ENCODE results near the gene ARL10. TPM values are rescaled to one million over a fixed set of nuclear protein-coding genes. Genes with fewer than 3 reads are reported as not detected.

ARL10 gene
- total RNA-seq, 2 donors from 2014 or later: 10.2 to 11.4 TPM

DNA sequence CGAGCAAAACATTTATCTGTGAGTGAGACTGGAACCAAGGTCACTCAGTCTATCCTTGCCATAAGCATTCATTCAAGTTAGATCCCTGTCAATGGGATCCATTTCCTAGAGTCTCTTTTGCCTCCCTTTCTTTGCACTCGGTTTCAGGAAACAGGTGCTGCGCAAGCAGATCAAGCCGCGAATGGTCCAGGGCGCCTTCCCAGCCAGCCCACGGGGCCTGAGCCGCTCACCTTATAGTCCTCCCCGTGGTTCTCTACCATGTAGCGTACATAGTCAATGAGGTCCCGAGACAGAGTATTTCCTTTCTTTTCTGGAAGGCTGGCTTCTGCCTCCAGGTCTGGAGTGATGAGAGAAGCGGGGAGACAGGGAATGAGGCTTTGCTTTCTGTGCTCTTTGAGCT lies 19.7 kb downstream of the ARL10 start:
- no peak overlapping the region for H3K4me3 Mint-ChIP-seq
- no peak overlapping the region for H3K9ac ChIP-seq (ENCODE audit: extremely low read depth, low read length, poor library complexity, severe bottlenecking)
- H3K4me3 ChIP-seq (ENCODE audit: low read length): no peak overlapping the region
- 95 to 96% methylated on average over 10 to 12 of the region's 12 CpGs for WGBS, 2 experiments (ENCODE audit: insufficient coverage in 1 of 2, insufficient read length in 1 of 2)
- H3K9me3 Mint-ChIP-seq: no peaks in the 10 kb centered on the region
- no peak overlapping the region for H3K27ac Mint-ChIP-seq
- H3K27me3 Mint-ChIP-seq (ENCODE audit: insufficient read depth): no peaks in the 10 kb centered on the region
- peaks cover 52% of the 10 kb centered on the region for H3K36me3 ChIP-seq (ENCODE audit: control insufficient read depth, insufficient read depth, low read length)
- no peak overlapping the region for H3K27ac ChIP-seq (ENCODE audit: low read depth, low read length)
- H3K9me3 ChIP-seq (ENCODE audit: control insufficient read depth, low read length): no peaks in the 10 kb centered on the region
- no peak for DNase-seq
- H3K27me3 ChIP-seq (ENCODE audit: control insufficient read depth, insufficient read depth, low read length, poor library complexity, severe bottlenecking): no peaks in the 10 kb centered on the region
- H3K4me1 Mint-ChIP-seq: peaks cover 12% of the 10 kb centered on the region
- peaks cover 46% of the 10 kb centered on the region for H3K36me3 Mint-ChIP-seq (ENCODE audit: low read depth)
- TF ChIP-seq, protein P1, sequence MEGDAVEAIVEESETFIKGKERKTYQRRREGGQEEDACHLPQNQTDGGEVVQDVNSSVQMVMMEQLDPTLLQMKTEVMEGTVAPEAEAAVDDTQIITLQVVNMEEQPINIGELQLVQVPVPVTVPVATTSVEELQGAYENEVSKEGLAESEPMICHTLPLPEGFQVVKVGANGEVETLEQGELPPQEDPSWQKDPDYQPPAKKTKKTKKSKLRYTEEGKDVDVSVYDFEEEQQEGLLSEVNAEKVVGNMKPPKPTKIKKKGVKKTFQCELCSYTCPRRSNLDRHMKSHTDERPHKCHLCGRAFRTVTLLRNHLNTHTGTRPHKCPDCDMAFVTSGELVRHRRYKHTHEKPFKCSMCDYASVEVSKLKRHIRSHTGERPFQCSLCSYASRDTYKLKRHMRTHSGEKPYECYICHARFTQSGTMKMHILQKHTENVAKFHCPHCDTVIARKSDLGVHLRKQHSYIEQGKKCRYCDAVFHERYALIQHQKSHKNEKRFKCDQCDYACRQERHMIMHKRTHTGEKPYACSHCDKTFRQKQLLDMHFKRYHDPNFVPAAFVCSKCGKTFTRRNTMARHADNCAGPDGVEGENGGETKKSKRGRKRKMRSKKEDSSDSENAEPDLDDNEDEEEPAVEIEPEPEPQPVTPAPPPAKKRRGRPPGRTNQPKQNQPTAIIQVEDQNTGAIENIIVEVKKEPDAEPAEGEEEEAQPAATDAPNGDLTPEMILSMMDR (conservative IDR thresholded peaks at IDR 0.05): no peak
- peaks cover 6% of the 10 kb centered on the region for H3K4me1 ChIP-seq (ENCODE audit: control insufficient read depth, insufficient read depth, low read length)

DNA sequence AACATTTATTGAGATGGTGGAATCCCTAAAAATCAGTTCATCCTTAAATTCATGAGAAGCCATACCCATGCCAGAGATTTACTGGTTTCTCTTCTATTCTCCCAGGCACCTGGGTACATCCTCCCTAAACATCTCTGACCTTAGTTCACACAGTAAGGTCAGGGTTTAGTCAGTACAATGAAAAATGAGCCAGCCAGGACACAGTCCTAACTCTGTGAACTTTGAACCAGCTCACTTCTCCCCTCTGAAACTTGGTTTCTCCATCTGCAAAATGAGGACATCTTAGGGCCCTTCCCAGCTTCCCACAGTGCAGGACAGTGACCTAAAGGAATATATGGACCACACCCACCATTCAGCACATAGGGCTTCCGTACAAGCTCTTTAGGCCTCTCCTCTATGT lies 21.2 kb downstream of the ARL10 start:
- TF ChIP-seq, protein P1 (conservative IDR thresholded peaks at IDR 0.05): no peak
- no peak overlapping the region for H3K9ac ChIP-seq (ENCODE audit: extremely low read depth, low read length, poor library complexity, severe bottlenecking)
- no peak overlapping the region for H3K27ac Mint-ChIP-seq
- H3K4me1 Mint-ChIP-seq: peaks cover 12% of the 10 kb centered on the region
- H3K4me3 Mint-ChIP-seq: peak overlapping the region; percentile 87
- no peak overlapping the region for H3K4me3 ChIP-seq (ENCODE audit: low read length)
- H3K27me3 ChIP-seq (ENCODE audit: control insufficient read depth, insufficient read depth, low read length, poor library complexity, severe bottlenecking): no peaks in the 10 kb centered on the region
- WGBS, 2 experiments (ENCODE audit: insufficient coverage in 1 of 2, insufficient read length in 1 of 2): 91% methylated on average over 1 of the region's 1 CpG; no CpG with 5 or more reads in 1 of the 2 experiments
- H3K27ac ChIP-seq (ENCODE audit: low read depth, low read length): no peak overlapping the region
- H3K9me3 Mint-ChIP-seq: no peaks in the 10 kb centered on the region
- peaks cover 61% of the 10 kb centered on the region for H3K36me3 ChIP-seq (ENCODE audit: control insufficient read depth, insufficient read depth, low read length)
- DNase-seq: no peak
- peaks cover 6% of the 10 kb centered on the region for H3K4me1 ChIP-seq (ENCODE audit: control insufficient read depth, insufficient read depth, low read length)
- peaks cover 36% of the 10 kb centered on the region for H3K36me3 Mint-ChIP-seq (ENCODE audit: low read depth)
- H3K9me3 ChIP-seq (ENCODE audit: control insufficient read depth, low read length): no peaks in the 10 kb centered on the region
- H3K27me3 Mint-ChIP-seq (ENCODE audit: insufficient read depth): no peaks in the 10 kb centered on the region

DNA sequence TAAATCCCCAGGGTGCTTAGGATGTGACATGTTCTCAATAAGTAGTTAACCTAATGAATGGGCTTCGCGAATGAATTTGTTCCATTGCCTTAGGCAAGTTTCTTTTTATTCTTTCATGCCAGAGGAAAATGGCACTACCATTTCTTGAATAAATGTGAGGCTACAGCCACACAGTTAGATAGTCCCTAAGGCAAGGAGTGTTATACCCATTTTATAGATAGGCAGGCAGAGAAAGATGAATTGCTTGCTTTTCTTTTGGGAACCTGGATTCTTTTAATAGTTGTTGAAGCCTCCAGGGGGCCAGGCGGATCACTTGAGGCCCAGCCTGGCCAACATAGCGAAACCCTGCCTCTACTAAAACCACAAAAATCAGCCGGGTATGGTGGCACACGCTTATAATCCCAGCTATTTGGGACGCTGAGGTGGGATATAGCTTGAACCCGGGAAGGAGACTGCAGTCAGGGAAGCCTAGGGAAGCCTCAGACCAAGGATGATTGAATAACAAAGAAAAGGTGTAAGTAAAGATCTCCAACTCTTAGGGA lies 22.2 kb downstream of the ARL10 start:
- H3K9me3 ChIP-seq (ENCODE audit: control insufficient read depth, low read length): no peaks in the 10 kb centered on the region
- no peak for DNase-seq
- Mint-ChIP-seq H3K36me3 (ENCODE audit: low read depth) (peaks cover 34% of the 10 kb centered on the region), H3K27me3 (ENCODE audit: insufficient read depth) (no peaks in the 10 kb centered on the region), H3K4me1 (peaks cover 12% of the 10 kb centered on the region), H3K27ac (peak overlapping the region; percentile 100), H3K9me3 (no peaks in the 10 kb centered on the region), H3K4me3 (peak overlapping the region; percentile 87)
- peaks cover 61% of the 10 kb centered on the region for H3K36me3 ChIP-seq (ENCODE audit: control insufficient read depth, insufficient read depth, low read length)
- TF ChIP-seq, protein P1 (conservative IDR thresholded peaks at IDR 0.05): no peak
- peak overlapping the region; percentile 91 for H3K9ac ChIP-seq (ENCODE audit: extremely low read depth, low read length, poor library complexity, severe bottlenecking)
- no peak overlapping the region for H3K27ac ChIP-seq (ENCODE audit: low read depth, low read length)
- H3K4me1 ChIP-seq (ENCODE audit: control insufficient read depth, insufficient read depth, low read length): peaks cover 6% of the 10 kb centered on the region
- H3K4me3 ChIP-seq (ENCODE audit: low read length): peak overlapping the region; percentile 99
- H3K27me3 ChIP-seq (ENCODE audit: control insufficient read depth, insufficient read depth, low read length, poor library complexity, severe bottlenecking): no peaks in the 10 kb centered on the region
- 32 to 41% methylated on average over 8 of the region's 8 CpGs for WGBS, 2 experiments (ENCODE audit: insufficient coverage in 1 of 2, insufficient read length in 1 of 2)
